Activated naive CD4-positive, alpha-beta T cell treated with Interleukin-2 at 50 U/mL for 16 hours (primary cell): ENCODE data around the gene MAPKAPK2.

ENCODE experiments used
- DNase-seq: peaks from one replicate; pipeline ENCODE4 v3.0.0-alpha.2; 2020

MAPKAPK2 gene

GRCh38 chr1:206723805-206724472, 39.2 kb downstream of the MAPKAPK2 start:
- no peak for DNase-seq

- DNase-seq, result peak; percentile 65
Measured at GRCh38 chr1:206725109-206725963, 40.6 kb downstream of the MAPKAPK2 start.

- no peak for DNase-seq
Measured at GRCh38 chr1:206727981-206728696, 43.4 kb downstream of the MAPKAPK2 start.

- DNase-seq, result no peak
Measured at GRCh38 chr1:206728697-206728987, 43.9 kb downstream of the MAPKAPK2 start.

GRCh38 chr1:206729050-206729449, 44.3 kb downstream of the MAPKAPK2 start:
- DNase-seq, result no peak

- DNase-seq, result no peak
Measured at GRCh38 chr1:206729507-206729906, 44.8 kb downstream of the MAPKAPK2 start.

- DNase-seq, result no peak
Measured at GRCh38 chr1:206732508-206732907, 47.8 kb downstream of the MAPKAPK2 start.

GRCh38 chr1:206732992-206733391, 48.3 kb downstream of the MAPKAPK2 start:
- DNase-seq, result no peak

GRCh38 chr1:206734499-206735142, 49.9 kb downstream of the MAPKAPK2 start:
- DNase-seq, result peak; percentile 84

- DNase-seq, result no peak
Measured at GRCh38 chr1:206735553-206736031, 50.9 kb downstream of the MAPKAPK2 start.

- peak; percentile 50 for DNase-seq
Measured at GRCh38 chr1:206736878-206737728, 52.4 kb downstream of the MAPKAPK2 start.

- DNase-seq, result peak; percentile 27
Measured at GRCh38 chr1:206737729-206738201, 53.1 kb downstream of the MAPKAPK2 start.

GRCh38 chr1:206738370-206739366, 54.0 kb downstream of the MAPKAPK2 start:
- DNase-seq, result no peak

GRCh38 chr1:206739411-206740076, 54.8 kb downstream of the MAPKAPK2 start:
- DNase-seq, result no peak

- DNase-seq, result no peak
Measured at GRCh38 chr1:206741142-206741701, 56.5 kb downstream of the MAPKAPK2 start.

- peak; percentile 51 for DNase-seq
Measured at GRCh38 chr1:206742719-206743383, 58.1 kb downstream of the MAPKAPK2 start.

- peak; percentile 35 for DNase-seq
Measured at GRCh38 chr1:206744683-206745082, 60.0 kb downstream of the MAPKAPK2 start.

GRCh38 chr1:206745301-206745700, 60.6 kb downstream of the MAPKAPK2 start:
- DNase-seq, result no peak
